GM19035 (cell line): ENCODE measurements around the gene CD74.
A peak's percentile ranks its signal among the peaks of the same experiment; 100 is the strongest.

Experiments
- ATAC-seq: cut with Tn5 transposase; IDR thresholded peaks from one replicate; pipeline ENCODE4 v1.9.1; 2021; ENCODE audit not compliant: unreplicated experiment

The CD74 gene

GRCh38 chr5:150410524-150411244 is 2.0 kb downstream of the CD74 start:
- ATAC-seq = peak; percentile 14

- peak; percentile 24 for ATAC-seq
Measured at GRCh38 chr5:150409638-150410523, 2.8 kb downstream of the CD74 start.

- no peak for ATAC-seq
Measured at GRCh38 chr5:150408231-150408943, 4.3 kb downstream of the CD74 start.

- no peak for ATAC-seq
Measured at GRCh38 chr5:150407096-150407720, 5.5 kb downstream of the CD74 start.

GRCh38 chr5:150406723-150407095 is 6.0 kb downstream of the CD74 start:
- no peak for ATAC-seq

- no peak for ATAC-seq
Measured at GRCh38 chr5:150406103-150406722, 6.5 kb downstream of the CD74 start.

GRCh38 chr5:150404941-150405816 is 7.5 kb downstream of the CD74 start:
- ATAC-seq = no peak

- no peak for ATAC-seq
Measured at GRCh38 chr5:150404535-150404934, 8.2 kb downstream of the CD74 start.

- ATAC-seq = no peak
Measured at GRCh38 chr5:150404121-150404520, 8.6 kb downstream of the CD74 start.

- ATAC-seq = no peak
Measured at GRCh38 chr5:150402901-150403342, 9.8 kb downstream of the CD74 start.

GRCh38 chr5:150402229-150402773 is 10.4 kb downstream of the CD74 start:
- ATAC-seq = no peak

- no peak for ATAC-seq
Measured at GRCh38 chr5:150401376-150402228, 11.1 kb downstream of the CD74 start.

- ATAC-seq = no peak
Measured at GRCh38 chr5:150401076-150401375, 11.7 kb downstream of the CD74 start.

- ATAC-seq = no peak
Measured at GRCh38 chr5:150400316-150401075, 12.2 kb downstream of the CD74 start.

GRCh38 chr5:150399524-150400211 is 13.0 kb downstream of the CD74 start:
- ATAC-seq = no peak

- ATAC-seq = peak; percentile 66
Measured at GRCh38 chr5:150398722-150399523, 13.8 kb downstream of the CD74 start.
